H1 (cell line): ENCODE data around the gene NAV2. TPM values are rescaled to one million over a fixed set of nuclear protein-coding genes. Genes with fewer than 3 reads are reported as not detected.

Experiments used
- BCL11A ChIP-seq, 2 experiments: IDR thresholded peaks; one replicate each; pipeline ENCODE4 v1.6.1; 2011; ENCODE audit warnings: low read depth in 2 of 2, low read length in 2 of 2, mild to moderate bottlenecking in 2 of 2
- CTCF ChIP-seq, 3 experiments: IDR thresholded peaks; 1 replicate in 2 of 3; 2 replicates in 1 of 3; pipeline versions ENCODE4 v1.5.1 to v1.6.1; 2011; ENCODE audit warnings: low read length in 3 of 3, mild to moderate bottlenecking in 3 of 3, inconsistent platforms in 2 of 3, low read depth in 1 of 3, moderate library complexity in 1 of 3; ENCODE audit not compliant: insufficient read depth in 1 of 3; ENCODE audit errors: control extremely low read depth in 1 of 3
- MAX ChIP-seq: IDR thresholded peaks from 2 replicates; pipeline ENCODE4 v1.6.1; 2012; ENCODE audit warnings: inconsistent platforms
- POLR2A ChIP-seq, 2 experiments: IDR thresholded peaks; 1 replicate in 1 of 2; 2 replicates in 1 of 2; pipeline ENCODE4 v1.6.1; 2011; ENCODE audit warnings: low read depth in 2 of 2, low read length in 2 of 2, mild to moderate bottlenecking in 2 of 2; ENCODE audit errors: control extremely low read depth in 1 of 2
- RBBP5 ChIP-seq: IDR thresholded peaks from 2 replicates; pipeline ENCODE4 v1.7.1; 2012; ENCODE audit warnings: low read depth, mild to moderate bottlenecking, inconsistent platforms, low read length, moderate library complexity, borderline replicate concordance
- polyA plus RNA-seq, 7 experiments: library from polyadenylated mRNA; depleted of rRNA in 3 of 7; stranded (reverse) in 5 of 7; unstranded in 2 of 7; fragments of >200 nt in 5 of 7; fragments of 200-250 nt in 2 of 7; gene quantifications; 1 replicate in 5 of 7; 2 replicates in 1 of 7; 4 replicates in 1 of 7; pipeline versions ENCODE4 v1.2.1 to v1.2.3, GENCODE V29; 2011 to 2013; ENCODE audit warnings: missing spikeins in 2 of 7, mixed read lengths in 2 of 7
- total RNA-seq: library from RNA; stranded (reverse); fragmentation: NEBNext Ultra II Directional; extraction: Animal tissue kit (Norgen Biotek cat#: 25700); gene quantifications from 2 replicates; pipeline ENCODE4 v1.2.1, GENCODE V29; 2021
- TF ChIP-seq, protein P1 (sequence below): IDR thresholded peaks from 2 replicates; pipeline ENCODE4 v1.6.1; 2012; ENCODE audit warnings: low read length, inconsistent platforms

The NAV2 gene
- total and polyA plus RNA-seq, 2 of the 8 experiments (the other 6 are each of a cell fraction or from before 2014, with no cell fraction given): 35.6 to 73.6 TPM

GRCh38 chr11:20036626-20037335 lies 324.1 kb downstream of the NAV2 start (continued):
- TF ChIP-seq CTCF (IDR thresholded peaks at IDR 0.05; ENCODE audit: control extremely low read depth in 1 of 3, insufficient read depth in 1 of 3, low read depth in 1 of 3, low read length in 3 of 3) (no peak), POLR2A (IDR thresholded peaks at IDR 0.05; ENCODE audit: control extremely low read depth in 1 of 2, low read depth in 2 of 2, low read length in 2 of 2) (no peak), RBBP5 (no peak), MAX (no peak), BCL11A (IDR thresholded peaks at IDR 0.05; ENCODE audit: low read depth in 2 of 2, low read length in 2 of 2) (no peak)
- TF ChIP-seq, protein P1, sequence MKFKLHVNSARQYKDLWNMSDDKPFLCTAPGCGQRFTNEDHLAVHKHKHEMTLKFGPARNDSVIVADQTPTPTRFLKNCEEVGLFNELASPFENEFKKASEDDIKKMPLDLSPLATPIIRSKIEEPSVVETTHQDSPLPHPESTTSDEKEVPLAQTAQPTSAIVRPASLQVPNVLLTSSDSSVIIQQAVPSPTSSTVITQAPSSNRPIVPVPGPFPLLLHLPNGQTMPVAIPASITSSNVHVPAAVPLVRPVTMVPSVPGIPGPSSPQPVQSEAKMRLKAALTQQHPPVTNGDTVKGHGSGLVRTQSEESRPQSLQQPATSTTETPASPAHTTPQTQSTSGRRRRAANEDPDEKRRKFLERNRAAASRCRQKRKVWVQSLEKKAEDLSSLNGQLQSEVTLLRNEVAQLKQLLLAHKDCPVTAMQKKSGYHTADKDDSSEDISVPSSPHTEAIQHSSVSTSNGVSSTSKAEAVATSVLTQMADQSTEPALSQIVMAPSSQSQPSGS: no peak
